ENCODE data around the gene MRPL28.
"Not testable (repeated sequence)": the region's sequence is repeated elsewhere in the genome, so short reads cannot be mapped to it uniquely, and the experiment has no call there.

The MRPL28 gene

DNA sequence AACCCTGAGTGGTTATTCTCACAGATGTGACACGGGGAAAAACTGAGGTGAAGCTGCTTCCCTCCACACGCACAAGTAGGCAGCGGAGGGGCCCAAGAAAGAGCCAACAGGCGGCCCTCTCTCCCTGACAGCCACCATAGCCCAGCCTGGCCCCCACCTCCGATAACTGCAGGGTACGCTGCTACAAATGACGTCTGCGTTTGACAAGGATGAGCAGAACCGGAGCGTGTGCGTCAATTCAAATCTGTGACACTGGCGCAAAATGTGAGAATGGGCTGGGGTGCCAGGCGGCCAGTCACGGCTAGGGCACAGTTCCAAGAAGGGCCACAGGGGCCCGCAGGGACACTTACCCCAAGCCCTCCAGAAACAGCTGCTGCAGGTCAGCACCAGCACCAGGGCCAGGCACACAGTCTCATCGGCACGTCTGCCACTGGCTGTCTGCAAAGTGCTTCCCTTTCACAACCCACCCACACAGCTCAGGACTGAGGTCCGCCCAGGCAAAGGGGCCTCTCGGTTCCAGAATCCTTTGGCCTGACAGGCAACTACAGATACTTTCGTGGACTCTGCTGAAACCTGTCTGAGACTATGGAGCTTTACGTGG is 32.3 kb downstream of the MRPL28 start:
- DNase-seq (ENCODE audit: low spot score), result no peak

DNA sequence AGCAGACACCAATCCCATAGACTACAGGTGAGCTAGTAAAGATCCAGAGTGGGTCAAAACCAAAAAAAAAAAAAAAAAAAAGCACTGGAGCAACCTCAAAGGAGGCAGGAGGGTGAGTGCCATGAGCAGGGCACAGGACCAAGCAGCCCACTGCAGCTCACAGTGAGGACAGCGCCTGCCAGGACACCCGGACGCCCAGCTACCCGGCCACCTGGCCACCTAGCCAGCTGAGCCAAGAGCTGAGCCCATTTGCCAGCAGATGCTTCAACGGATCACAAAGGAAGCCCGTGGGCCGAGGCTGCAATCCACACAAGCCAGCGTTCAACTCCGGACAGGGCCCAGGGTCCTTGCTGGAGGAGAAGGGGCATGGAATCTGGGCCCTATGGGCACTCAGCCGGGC is 32.9 kb downstream of the MRPL28 start:
- no peak for DNase-seq (ENCODE audit: low spot score)

DNA sequence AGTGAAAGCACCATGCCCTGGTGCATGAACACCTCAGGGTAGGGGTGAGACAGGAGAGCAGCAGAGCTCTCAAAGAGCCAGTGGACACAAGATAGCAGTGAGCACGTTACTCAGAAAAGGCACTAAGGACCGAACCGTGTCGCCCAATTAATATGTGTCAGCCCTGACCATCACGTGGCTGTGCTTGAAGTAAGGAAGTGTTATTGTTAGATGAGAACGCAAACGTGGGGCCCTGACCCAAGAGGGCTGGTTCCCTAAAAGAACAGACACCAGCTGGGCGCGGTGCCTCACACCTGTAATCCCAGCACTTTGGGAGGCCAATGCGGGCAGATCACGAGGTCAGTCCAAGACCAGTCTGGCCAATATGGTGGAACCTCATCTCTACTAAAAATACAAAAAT is 34.1 kb downstream of the MRPL28 start:
- DNase-seq (ENCODE audit: low spot score), result no peak

- not testable (repeated sequence) for DNase-seq (ENCODE audit: low spot score)
Observed at GRCh38 chr16:334861-335632, 35.3 kb downstream of the MRPL28 start.

GRCh38 chr16:334164-334832 is 36.0 kb downstream of the MRPL28 start:
- not testable (repeated sequence) for DNase-seq (ENCODE audit: low spot score)

- no peak for DNase-seq (ENCODE audit: low spot score)
Observed at GRCh38 chr16:333406-334094, 36.8 kb downstream of the MRPL28 start.

- not testable (repeated sequence) for DNase-seq (ENCODE audit: low spot score)
Observed at GRCh38 chr16:331181-331814, 39.0 kb downstream of the MRPL28 start.

GRCh38 chr16:330741-331140 is 39.6 kb downstream of the MRPL28 start:
- no peak for DNase-seq (ENCODE audit: low spot score)

- no peak for DNase-seq (ENCODE audit: low spot score)
Observed at GRCh38 chr16:325375-326145, 44.8 kb downstream of the MRPL28 start.

GRCh38 chr16:324451-325334 is 45.6 kb downstream of the MRPL28 start:
- peak; percentile 69 for DNase-seq (ENCODE audit: low spot score)

DNA sequence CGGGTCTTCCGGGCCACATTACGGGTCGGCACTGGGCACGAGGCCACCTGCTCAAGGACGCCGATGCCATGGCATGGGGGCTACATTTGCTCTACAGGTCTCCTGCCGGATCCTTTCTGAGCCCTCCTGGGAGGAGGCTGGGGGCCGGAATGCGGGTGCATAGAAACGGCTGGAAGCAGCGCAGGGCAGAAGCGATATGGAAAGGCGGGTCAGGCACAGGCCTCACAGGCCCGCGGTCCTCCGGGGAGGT is 46.2 kb downstream of the MRPL28 start:
- no peak for DNase-seq (ENCODE audit: low spot score)

DNA sequence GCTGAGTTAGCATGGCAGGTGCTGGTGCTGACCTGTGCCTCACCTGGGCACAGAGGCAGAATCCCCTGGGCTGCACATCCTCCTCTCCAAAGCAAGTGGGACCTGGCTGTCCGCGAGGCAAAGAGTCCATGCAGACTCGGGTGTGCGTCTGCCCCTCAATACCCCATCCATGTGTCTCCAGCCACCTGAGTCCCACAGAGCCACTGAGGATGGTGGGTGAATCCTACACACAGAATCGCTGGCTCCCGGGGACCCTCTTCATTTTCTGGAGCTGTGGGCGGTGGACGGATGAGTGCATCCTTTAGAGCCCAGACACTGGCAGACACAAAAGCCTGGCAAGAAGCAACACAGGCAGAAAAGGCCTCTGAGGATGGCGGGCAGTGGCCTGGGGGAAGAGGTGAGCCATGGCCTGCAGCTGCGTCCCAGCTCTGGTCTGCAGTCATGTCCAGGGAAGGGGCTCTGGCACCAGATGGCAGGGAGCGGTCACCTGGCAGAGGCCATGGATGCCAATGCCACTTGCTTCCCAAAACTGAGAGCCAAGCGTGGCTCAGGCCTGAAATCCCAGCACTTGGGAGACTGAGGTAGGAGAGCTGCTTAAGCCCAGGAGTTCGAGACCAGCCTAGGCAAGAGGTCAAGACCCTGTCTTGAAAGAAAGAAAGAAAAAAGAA is 47.7 kb downstream of the MRPL28 start:
- DNase-seq (ENCODE audit: low spot score), result no peak

DNA sequence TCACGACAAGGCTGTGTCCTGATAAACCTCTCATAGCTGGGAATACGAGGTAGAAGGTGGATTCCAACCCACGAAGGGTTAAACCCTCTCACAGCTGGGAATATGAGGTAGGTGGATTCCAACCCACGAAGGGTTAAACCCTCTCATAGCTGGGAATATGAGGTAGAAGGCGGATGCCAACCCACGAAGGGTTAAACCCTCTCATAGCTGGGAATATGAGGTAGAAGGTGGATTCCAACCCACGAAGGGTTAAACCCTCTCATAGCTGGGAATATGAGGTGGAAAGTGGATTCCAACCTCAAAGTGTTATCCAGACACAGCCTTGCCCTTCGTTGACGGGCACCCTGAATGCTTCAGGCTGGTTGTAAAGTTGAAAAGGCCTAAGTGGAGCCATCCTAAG is 48.8 kb downstream of the MRPL28 start:
- DNase-seq (ENCODE audit: low spot score), result no peak

DNA sequence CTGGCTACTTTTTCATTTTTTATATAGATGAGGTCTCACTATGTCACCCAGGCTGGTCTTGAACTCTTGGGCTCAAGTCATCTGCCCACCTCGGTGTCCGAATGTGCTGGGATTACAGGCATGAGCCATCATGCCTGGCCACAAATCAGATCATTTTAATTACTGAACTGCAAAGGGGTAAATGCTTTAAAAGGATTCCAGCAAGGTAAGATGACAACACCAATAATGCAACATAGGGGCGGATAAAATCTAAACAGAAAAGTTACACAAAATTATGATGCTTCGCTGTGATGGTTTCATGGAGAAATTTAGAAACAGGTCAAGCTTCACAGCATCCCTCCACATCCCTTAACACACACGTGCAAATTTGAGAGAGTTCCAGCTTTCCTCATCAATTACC is 50.1 kb downstream of the MRPL28 start:
- no peak for DNase-seq (ENCODE audit: low spot score)

DNA sequence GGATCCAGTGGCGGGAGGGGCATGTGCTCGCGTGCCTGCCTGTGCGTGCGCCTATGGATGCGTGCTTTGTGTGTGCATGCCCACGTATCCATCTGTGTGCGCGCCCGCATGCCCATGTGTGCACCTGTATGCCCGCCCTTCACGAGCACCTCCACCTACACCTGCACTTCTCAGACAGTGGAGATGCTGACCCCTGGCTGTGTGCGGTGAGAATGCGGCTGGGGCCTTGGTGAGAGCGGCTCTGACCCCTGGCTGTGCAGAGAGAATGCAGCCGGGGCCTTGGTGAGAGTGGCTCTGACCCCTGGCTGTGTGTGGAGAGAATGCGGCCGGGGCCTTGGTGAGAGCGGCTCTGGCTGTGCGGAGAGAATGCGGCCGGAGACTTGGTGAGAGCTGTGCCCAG is 51.7 kb downstream of the MRPL28 start:
- no peak for DNase-seq (ENCODE audit: low spot score)

DNA sequence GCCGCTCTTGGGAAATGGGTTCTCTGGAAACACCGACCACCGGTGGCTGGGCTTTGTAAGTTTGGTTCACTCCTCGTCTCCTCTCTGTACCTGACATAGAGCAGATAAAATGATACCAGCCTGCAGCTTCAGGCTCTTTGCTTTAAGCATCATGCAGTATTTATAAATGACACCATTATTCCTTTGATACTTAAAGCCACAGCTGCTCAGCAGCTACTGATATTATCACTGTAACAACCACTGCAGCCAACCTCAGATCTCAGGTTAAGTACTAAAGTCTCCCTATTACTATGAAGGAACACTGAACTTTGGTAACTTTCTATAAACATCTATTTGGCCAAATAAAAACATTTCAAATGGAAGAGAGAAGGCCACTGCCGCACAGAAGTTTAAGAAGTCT is 52.8 kb downstream of the MRPL28 start:
- no peak for DNase-seq (ENCODE audit: low spot score)
